ENCODE measurements around the gene KIAA0825.

GRCh38 chr5:94326586-94326985, 291.8 kb downstream of the KIAA0825 start:
- TF ChIP-seq EZH2 (IDR thresholded peaks at IDR 0.05; ENCODE audit: insufficient read depth, poor library complexity, severe bottlenecking) (no peak), EZH2phosphoT487 (IDR thresholded peaks at IDR 0.05; ENCODE audit: insufficient read depth, low read depth) (no peak)
